A549 (cell line): Measurements from ENCODE around the gene CADM2.

ENCODE experiments used
- BCL3 ChIP-seq: fragments of >200 bp; sonication (Bioruptor Twin); formaldehyde crosslinking; IDR thresholded peaks from 3 replicates; pipeline ENCODE4 v1.6.1; 2016
- POLR2A ChIP-seq: IDR thresholded peaks from 2 replicates; pipeline ENCODE4 v1.6.1; 2012; ENCODE audit warnings: mild to moderate bottlenecking, low read length
- POLR2AphosphoS2 ChIP-seq: conservative IDR thresholded peaks from 2 replicates; pipeline ENCODE4 v1.6.1; 2012; ENCODE audit warnings: low read length, improper control_type of control experiment, inconsistent platforms
- TP53 ChIP-seq: fragments of 250-450 bp; sonication (Bioruptor Pico); IDR thresholded peaks from 2 replicates; pipeline ENCODE4 v1.5.0; 2021; ENCODE audit warnings: mild to moderate bottlenecking, moderate library complexity
- ZSCAN20 ChIP-seq: fragments of 250-450 bp; sonication (Bioruptor Pico); IDR thresholded peaks from 2 replicates; pipeline ENCODE4 v1.8.0; 2022; ENCODE audit warnings: mild to moderate bottlenecking, moderate library complexity
- TF ChIP-seq, protein P1 (sequence below): fragments of >200 bp; sonication (Bioruptor Twin); formaldehyde crosslinking; IDR thresholded peaks from 3 replicates; pipeline ENCODE4 v1.5.1; 2016

DNA sequence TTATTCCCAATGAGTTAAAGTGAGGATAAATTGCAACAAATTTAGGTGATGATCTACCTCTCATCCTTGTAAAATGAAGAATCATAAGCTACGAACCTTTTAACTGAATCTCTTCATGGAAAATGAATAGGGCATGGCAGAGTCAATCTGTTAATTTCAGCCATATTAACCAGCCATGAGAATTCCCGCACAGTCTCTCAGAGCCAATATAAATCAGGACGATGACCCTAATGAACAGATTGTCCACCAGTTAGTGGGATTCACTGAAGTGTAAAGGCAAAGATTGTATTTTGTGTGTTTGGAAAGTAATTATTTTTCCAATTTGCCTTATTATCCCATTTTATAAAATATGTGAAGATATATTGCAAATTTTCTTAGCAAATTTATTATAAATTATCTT lies 183.8 kb downstream of the CADM2 start:
- TF ChIP-seq TP53 (CRISPR knock-in tag) (no peak), POLR2A (no peak), ZSCAN20 (no peak), BCL3 (no peak), POLR2AphosphoS2 (no peak)
- TF ChIP-seq, protein P1, sequence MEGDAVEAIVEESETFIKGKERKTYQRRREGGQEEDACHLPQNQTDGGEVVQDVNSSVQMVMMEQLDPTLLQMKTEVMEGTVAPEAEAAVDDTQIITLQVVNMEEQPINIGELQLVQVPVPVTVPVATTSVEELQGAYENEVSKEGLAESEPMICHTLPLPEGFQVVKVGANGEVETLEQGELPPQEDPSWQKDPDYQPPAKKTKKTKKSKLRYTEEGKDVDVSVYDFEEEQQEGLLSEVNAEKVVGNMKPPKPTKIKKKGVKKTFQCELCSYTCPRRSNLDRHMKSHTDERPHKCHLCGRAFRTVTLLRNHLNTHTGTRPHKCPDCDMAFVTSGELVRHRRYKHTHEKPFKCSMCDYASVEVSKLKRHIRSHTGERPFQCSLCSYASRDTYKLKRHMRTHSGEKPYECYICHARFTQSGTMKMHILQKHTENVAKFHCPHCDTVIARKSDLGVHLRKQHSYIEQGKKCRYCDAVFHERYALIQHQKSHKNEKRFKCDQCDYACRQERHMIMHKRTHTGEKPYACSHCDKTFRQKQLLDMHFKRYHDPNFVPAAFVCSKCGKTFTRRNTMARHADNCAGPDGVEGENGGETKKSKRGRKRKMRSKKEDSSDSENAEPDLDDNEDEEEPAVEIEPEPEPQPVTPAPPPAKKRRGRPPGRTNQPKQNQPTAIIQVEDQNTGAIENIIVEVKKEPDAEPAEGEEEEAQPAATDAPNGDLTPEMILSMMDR = no peak
